H1 (cell line): Measurements from ENCODE around the gene SEC61B.

Source experiments
- CBX5 ChIP-seq: fragments of 300-800, 300-1000 bp; sonication (generic); IDR thresholded peaks from 2 replicates; pipeline ENCODE4 v1.7.1; 2016; ENCODE audit warnings: antibody characterized with exemption, low read length, low read depth
- CTCF ChIP-seq, 3 experiments: IDR thresholded peaks; 1 replicate in 2 of 3; 2 replicates in 1 of 3; pipeline versions ENCODE4 v1.5.1 to v1.6.1; 2011; ENCODE audit warnings: low read length in 3 of 3, mild to moderate bottlenecking in 3 of 3, inconsistent platforms in 2 of 3, low read depth in 1 of 3, moderate library complexity in 1 of 3; ENCODE audit not compliant: insufficient read depth in 1 of 3; ENCODE audit errors: control extremely low read depth in 1 of 3
- EGR1 ChIP-seq: IDR thresholded peaks from 2 replicates; pipeline ENCODE4 v1.6.1; 2011; ENCODE audit warnings: low read depth, low read length, borderline replicate concordance
- EP300 ChIP-seq, 2 experiments: IDR thresholded peaks; 1 replicate in 1 of 2; 2 replicates in 1 of 2; pipeline ENCODE4 v1.6.1; 2011 to 2012; ENCODE audit warnings: low read depth in 2 of 2, low read length in 2 of 2, mild to moderate bottlenecking in 2 of 2, borderline replicate concordance in 1 of 2, inconsistent platforms in 1 of 2, moderate library complexity in 1 of 2
- EZH2 ChIP-seq: fragments of 200-600 bp; sonication (generic); IDR thresholded peaks from 2 replicates; pipeline ENCODE4 v1.7.1; 2012; ENCODE audit warnings: low read depth, mild to moderate bottlenecking, moderate library complexity, low read length, inconsistent platforms; ENCODE audit not compliant: severe bottlenecking
- POLR2AphosphoS5 ChIP-seq: IDR thresholded peaks from 2 replicates; pipeline ENCODE4 v1.6.1; 2011; ENCODE audit warnings: low read depth, low read length
- RAD21 ChIP-seq, 2 experiments: IDR thresholded peaks in 1 of 2; conservative IDR thresholded peaks in 1 of 2; 2 replicates each; pipeline ENCODE4 v1.6.1; 2011; ENCODE audit warnings: low read depth in 2 of 2, low read length in 2 of 2, improper control_type of control experiment in 1 of 2, inconsistent platforms in 1 of 2, mild to moderate bottlenecking in 1 of 2, moderate library complexity in 1 of 2
- YY1 ChIP-seq: IDR thresholded peaks from 2 replicates; pipeline ENCODE4 v1.6.1; 2011; ENCODE audit warnings: low read depth, mild to moderate bottlenecking, low read length

GRCh38 chr9:99189186-99189585 is 32.9 kb upstream of the SEC61B start:
- TF ChIP-seq CTCF (IDR thresholded peaks at IDR 0.05; ENCODE audit: control extremely low read depth in 1 of 3, insufficient read depth in 1 of 3, low read depth in 1 of 3, low read length in 3 of 3) (no peak), CBX5 (no peak), RAD21 (IDR thresholded peaks at IDR 0.05 in 1 of 2, conservative IDR thresholded peaks at IDR 0.05 in 1 of 2; ENCODE audit: low read depth in 2 of 2, low read length in 2 of 2) (no peak), POLR2AphosphoS5 (no peak), EZH2 (no peak), EGR1 (no peak), YY1 (no peak), EP300 (IDR thresholded peaks at IDR 0.05; ENCODE audit: borderline replicate concordance in 1 of 2, low read depth in 2 of 2, low read length in 2 of 2) (no peak)
